CD8-positive, alpha-beta memory T cell (primary cell): ENCODE data around the gene ERMARD. TPM values are rescaled to one million over a fixed set of nuclear protein-coding genes. Genes with fewer than 3 reads are reported as not detected.

ENCODE experiments used
- CTCF ChIA-PET: fragments of 350-600 bp; sonication (Branson Sonifier 250); formaldehyde crosslinking; loops from one replicate; lab custom pipeline; 2021; ENCODE audit warnings: antibody characterized with exemption; lab: Charles Lee
- POLR2A ChIA-PET: fragments of 350-600 bp; sonication (Branson Sonifier 250); formaldehyde crosslinking; loops from one replicate; lab custom pipeline; 2021; ENCODE audit warnings: antibody characterized with exemption; lab: Charles Lee
- DNase-seq, 5 donors: peaks; one replicate each; pipeline versions ENCODE4 v3.0.0 to v3.0.0-alpha.2; 2020 to 2022; ENCODE audit warnings: mixed read lengths in 1 of 5
- H3K27ac ChIP-seq: one replicate; pipeline ENCODE4 v1.7.0; 2013; ENCODE audit warnings: low read depth, mild to moderate bottlenecking, low read length, moderate library complexity
- H3K27me3 ChIP-seq: 2 replicates; pipeline ENCODE4 v1.7.0; 2013; ENCODE audit warnings: low read length, mild to moderate bottlenecking; ENCODE audit not compliant: insufficient read depth, poor library complexity, severe bottlenecking
- H3K36me3 ChIP-seq: 2 replicates; pipeline ENCODE4 v1.7.0; 2013; ENCODE audit warnings: mild to moderate bottlenecking, low read length, moderate library complexity; ENCODE audit not compliant: insufficient read depth
- H3K4me1 ChIP-seq: 2 replicates; pipeline ENCODE4 v1.7.0; 2013; ENCODE audit warnings: mild to moderate bottlenecking, low read length, moderate library complexity; ENCODE audit not compliant: insufficient read depth
- H3K4me3 ChIP-seq: 2 replicates; pipeline ENCODE4 v1.7.0; 2013; ENCODE audit warnings: mild to moderate bottlenecking, low read length
- H3K9me3 ChIP-seq: 2 replicates; pipeline ENCODE4 v1.7.0; 2013; ENCODE audit warnings: mild to moderate bottlenecking, low read length
- H3K27ac Mint-ChIP-seq, 8 donors: one replicate each; pipeline ENCODE4 v1.8.0; 2020 to 2021; ENCODE audit warnings: mixed read lengths in 8 of 8, mild to moderate bottlenecking in 6 of 8, inconsistent platforms in 3 of 8, moderate library complexity in 3 of 8
- H3K27me3 Mint-ChIP-seq, 2 donors: one replicate each; pipeline ENCODE4 v1.8.0; 2020 to 2021; ENCODE audit warnings: mixed read lengths in 2 of 2, mild to moderate bottlenecking in 1 of 2, moderate library complexity in 1 of 2
- H3K36me3 Mint-ChIP-seq, 3 donors: one replicate each; pipeline ENCODE4 v1.8.0; 2020 to 2021; ENCODE audit warnings: mixed read lengths in 3 of 3, inconsistent platforms in 1 of 3, mild to moderate bottlenecking in 1 of 3
- H3K4me1 Mint-ChIP-seq, 3 donors: one replicate each; pipeline ENCODE4 v1.8.0; 2020 to 2021; ENCODE audit warnings: mixed read lengths in 3 of 3, inconsistent platforms in 1 of 3, mild to moderate bottlenecking in 1 of 3
- H3K4me3 Mint-ChIP-seq, 7 donors: one replicate each; pipeline ENCODE4 v1.8.0; 2020 to 2021; ENCODE audit warnings: mixed read lengths in 7 of 7, mild to moderate bottlenecking in 6 of 7, moderate library complexity in 4 of 7, inconsistent platforms in 2 of 7
- H3K9me3 Mint-ChIP-seq, 5 donors: one replicate each; pipeline ENCODE4 v1.8.0; 2020 to 2022; ENCODE audit warnings: mixed read lengths in 5 of 5, mild to moderate bottlenecking in 3 of 5, moderate library complexity in 2 of 5, inconsistent platforms in 1 of 5
- polyA plus RNA-seq: library from polyadenylated mRNA; unstranded; fragments of 300-500 nt; fragmentation: Illumina TruSeq; gene quantifications from one replicate; pipeline ENCODE4 v1.2.3, GENCODE V29; 2021
- total RNA-seq, 2 experiments: library from RNA; stranded (reverse); gene quantifications; one replicate each; pipeline ENCODE4 v1.2.3, GENCODE V29; 2021

ERMARD gene
- total and polyA plus RNA-seq, 3 experiments from 2014 or later = 12.1 to 27.9 (median 26.2) TPM

DNA sequence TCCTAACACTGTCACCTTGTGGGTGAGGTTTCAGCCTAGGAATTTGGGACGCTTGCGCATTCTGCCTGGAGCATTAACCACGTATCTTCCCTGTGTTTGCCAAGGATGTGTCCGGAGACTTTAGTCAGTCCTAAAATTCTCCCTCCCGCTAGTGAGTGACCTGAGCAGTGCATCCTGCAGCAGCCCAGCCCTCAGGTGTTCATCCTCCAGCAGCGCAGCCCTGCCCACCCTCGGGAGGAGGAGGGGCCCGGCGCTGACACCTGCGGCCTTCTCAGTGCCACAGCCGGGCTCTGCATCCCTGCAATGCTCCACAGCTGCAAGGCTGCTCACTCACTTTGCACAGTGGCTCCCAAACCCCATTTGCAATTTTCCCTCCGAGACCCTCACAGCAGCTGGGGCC lies 79.5 kb downstream of the ERMARD start:
- Mint-ChIP-seq H3K27me3 (peaks cover 24 to 63% of the 10 kb centered on the region in 2 donors), H3K4me3 (no peak overlapping the region), H3K4me1 (peaks cover 2 to 5% (median 3%) of the 10 kb centered on the region in 3 donors), H3K36me3 (no peaks in the 10 kb centered on the region), H3K27ac (no peak overlapping the region), H3K9me3 (peaks cover 0 to 12% (median 5%) of the 10 kb centered on the region in 5 donors)
- no peak overlapping the region for H3K4me3 ChIP-seq
- H3K36me3 ChIP-seq = no peaks in the 10 kb centered on the region
- peaks cover 14% of the 10 kb centered on the region for H3K27me3 ChIP-seq
- ChIA-PET CTCF (interaction anchor here (0.7 to 2.6 kb wide), 21 partner anchors 23 to 933 kb away, joined by 3 to 21 read pairs (median 5); partner anchors contain the start of gene DLL1), POLR2A (no interaction called here)
- H3K27ac ChIP-seq = no peak overlapping the region
- DNase-seq = no peak
- no peaks in the 10 kb centered on the region for H3K4me1 ChIP-seq
- H3K9me3 ChIP-seq = no peaks in the 10 kb centered on the region

Other genes with a start within 250 kb of the ERMARD start
- gene WDR27, start 49.6 kb upstream of the ERMARD start, total RNA-seq = 10 to 100 TPM; 24.5 to 29.4 TPM
- 7.4 TPM for gene WDR27, start 49.6 kb upstream of the ERMARD start, polyA plus RNA-seq
- 10 to 100 TPM; 23.6 to 25.5 TPM for gene C6orf120, start 49.5 kb upstream of the ERMARD start, total RNA-seq
- gene C6orf120, start 49.5 kb upstream of the ERMARD start, polyA plus RNA-seq = 8.9 TPM
- gene PHF10, start 27.1 kb upstream of the ERMARD start, total RNA-seq = 10 to 100 TPM; 69.6 to 71.5 TPM
- gene PHF10, start 27.1 kb upstream of the ERMARD start, polyA plus RNA-seq = 17.6 TPM
- 1 to 10 TPM; 1.4 to 1.9 TPM for gene DYNLT2, start 50 bp upstream of the ERMARD start, total RNA-seq
- 0.67 TPM for gene DYNLT2, start 50 bp upstream of the ERMARD start, polyA plus RNA-seq